Stimulated activated naive CD8-positive, alpha-beta T cell treated with anti-CD3 and anti-CD28 coated beads, Interleukin-15, Interleukin-2, amounts not matched to agents 100 U/mL and 50 U/mL, for 24 hours (primary cell): ENCODE results near the gene MAPKAP1.

Source experiments
- ATAC-seq: fragments of 150-1000 bp; cut with Tn5 transposase; one replicate; pipeline ENCODE4 v1.10.0; 2021
- DNase-seq: peaks from one replicate; pipeline ENCODE4 v3.0.0; 2021

Gene MAPKAP1

GRCh38 chr9:125674981-125675973 lies 31.7 kb downstream of the MAPKAP1 start:
- no peak for DNase-seq
- no peak for ATAC-seq

- DNase-seq: no peak
- no peak for ATAC-seq
Observed at GRCh38 chr9:125672876-125673275, 34.1 kb downstream of the MAPKAP1 start.

GRCh38 chr9:125663127-125663526 lies 43.9 kb downstream of the MAPKAP1 start:
- DNase-seq (no peak), ATAC-seq (peak; percentile 77)

- no peak for DNase-seq
- ATAC-seq: no peak
Observed at GRCh38 chr9:125660557-125660956, 46.5 kb downstream of the MAPKAP1 start.

GRCh38 chr9:125659954-125660353 lies 47.1 kb downstream of the MAPKAP1 start:
- DNase-seq: peak; percentile 25
- peak; percentile 83 for ATAC-seq

DNA sequence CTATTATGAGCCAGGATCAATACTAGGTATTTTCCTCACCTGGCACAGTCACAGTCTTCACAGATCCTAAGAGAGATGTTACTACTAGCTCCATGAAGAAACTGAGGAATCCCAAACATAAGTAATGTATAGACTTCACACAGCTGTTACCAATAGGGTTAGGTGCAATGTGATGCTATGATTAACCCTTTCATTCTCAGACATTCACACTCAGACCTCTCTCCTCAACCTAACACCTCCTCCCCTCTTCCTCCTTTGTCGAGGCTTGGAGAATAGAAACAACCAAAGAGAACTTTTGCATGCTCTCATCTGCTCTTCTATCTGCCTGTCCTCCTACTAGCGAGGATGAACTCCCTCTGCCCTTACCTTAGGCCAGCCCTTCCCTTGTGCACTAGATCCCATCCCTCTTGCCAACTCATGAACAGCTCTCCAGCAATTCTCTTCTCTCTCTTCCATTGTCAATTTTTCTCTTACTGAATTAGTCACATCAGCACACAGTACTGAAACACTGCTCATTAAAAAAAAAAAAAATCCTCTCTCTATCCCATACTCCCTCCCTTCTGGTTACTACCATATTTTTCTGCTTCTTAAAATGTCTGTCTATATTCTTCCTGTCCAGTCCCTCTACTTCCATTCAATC lies 47.7 kb downstream of the MAPKAP1 start:
- no peak for DNase-seq
- ATAC-seq: no peak

GRCh38 chr9:125656560-125656959 lies 50.4 kb downstream of the MAPKAP1 start:
- no peak for DNase-seq
- ATAC-seq: no peak

- ATAC-seq (no peak), DNase-seq (no peak)
Observed at GRCh38 chr9:125655691-125656410, 51.2 kb downstream of the MAPKAP1 start.

DNA sequence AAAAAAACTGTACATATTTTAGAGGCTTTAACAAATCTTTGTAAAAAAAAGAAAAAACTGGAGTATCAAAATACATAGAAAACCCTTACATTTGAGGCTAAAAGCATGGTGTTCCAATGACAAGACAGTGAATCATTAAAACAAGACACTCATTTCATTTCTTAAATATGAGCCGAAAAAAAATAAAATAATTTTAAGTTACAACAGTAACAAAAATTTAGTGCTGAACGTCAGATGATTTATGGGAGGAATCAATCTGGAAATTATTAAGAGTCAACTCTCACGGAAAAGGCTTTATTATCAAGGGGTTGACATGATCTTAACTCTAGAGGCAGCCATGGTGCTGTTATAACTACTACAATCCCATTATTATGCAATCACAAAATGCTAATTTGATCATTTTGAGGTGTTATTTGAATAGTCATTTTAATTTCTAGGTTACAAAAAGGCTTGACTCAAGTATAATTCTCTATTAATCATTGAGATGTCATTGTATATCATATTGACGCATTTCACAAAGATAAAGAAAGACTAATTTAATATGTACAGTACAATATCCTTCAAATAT lies 51.9 kb downstream of the MAPKAP1 start:
- DNase-seq: no peak

GRCh38 chr9:125654121-125654520 lies 52.9 kb downstream of the MAPKAP1 start:
- no peak for DNase-seq
- ATAC-seq: no peak

More for the DNA sequence above, 51.9 kb downstream of the MAPKAP1 start:
- ATAC-seq: no peak

DNA sequence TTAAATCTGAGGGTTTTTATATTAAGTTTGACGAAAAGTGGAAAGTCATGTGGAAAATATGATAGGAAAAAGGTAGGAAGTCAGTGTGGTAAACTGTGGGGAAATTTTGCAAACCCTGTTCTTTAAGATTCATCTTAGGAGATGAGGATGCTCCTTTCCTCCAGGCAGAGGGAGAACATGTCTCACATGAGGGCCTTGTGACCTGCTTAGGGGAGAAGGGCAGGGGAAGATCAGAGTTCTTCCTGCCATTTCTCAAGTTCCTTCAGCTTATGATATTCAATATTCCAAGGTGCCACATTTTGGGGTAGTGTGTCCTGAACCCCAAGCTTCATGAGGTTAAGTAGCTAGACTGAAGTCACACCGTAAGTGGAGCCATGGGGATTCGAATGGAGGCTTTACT lies 53.7 kb downstream of the MAPKAP1 start:
- DNase-seq (no peak), ATAC-seq (no peak)

GRCh38 chr9:125652759-125653158 lies 54.2 kb downstream of the MAPKAP1 start:
- ATAC-seq (no peak), DNase-seq (no peak)

- DNase-seq: no peak
- ATAC-seq: no peak
Observed at GRCh38 chr9:125652233-125652594, 54.8 kb downstream of the MAPKAP1 start.

GRCh38 chr9:125651576-125652232 lies 55.3 kb downstream of the MAPKAP1 start:
- no peak for ATAC-seq
- no peak for DNase-seq

DNA sequence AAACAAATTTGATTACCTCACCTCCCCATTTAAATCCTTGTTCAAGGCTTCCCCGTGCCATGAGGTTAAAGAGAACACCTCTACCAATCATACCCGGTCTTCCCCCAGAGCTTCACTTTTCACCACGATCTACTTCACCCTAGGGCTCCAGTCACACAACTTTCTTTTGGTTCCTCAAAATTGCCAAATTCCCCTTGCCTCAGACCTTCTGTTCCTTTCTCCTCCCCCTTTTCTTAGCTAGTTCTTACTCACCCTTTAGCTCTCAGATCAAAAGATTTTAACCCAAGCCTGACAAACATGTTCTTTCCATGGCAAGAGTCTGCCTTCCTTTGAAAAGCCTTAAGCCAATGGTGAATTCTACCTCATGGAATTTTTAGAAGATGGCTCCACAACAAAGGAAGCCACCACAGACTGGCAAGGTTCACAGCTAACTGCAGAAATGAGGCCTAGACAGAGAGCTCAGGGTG lies 56.7 kb downstream of the MAPKAP1 start:
- DNase-seq (peak; percentile 22), ATAC-seq (peak; percentile 83)

GRCh38 chr9:125649826-125650225 lies 57.2 kb downstream of the MAPKAP1 start:
- DNase-seq (no peak), ATAC-seq (no peak)

DNA sequence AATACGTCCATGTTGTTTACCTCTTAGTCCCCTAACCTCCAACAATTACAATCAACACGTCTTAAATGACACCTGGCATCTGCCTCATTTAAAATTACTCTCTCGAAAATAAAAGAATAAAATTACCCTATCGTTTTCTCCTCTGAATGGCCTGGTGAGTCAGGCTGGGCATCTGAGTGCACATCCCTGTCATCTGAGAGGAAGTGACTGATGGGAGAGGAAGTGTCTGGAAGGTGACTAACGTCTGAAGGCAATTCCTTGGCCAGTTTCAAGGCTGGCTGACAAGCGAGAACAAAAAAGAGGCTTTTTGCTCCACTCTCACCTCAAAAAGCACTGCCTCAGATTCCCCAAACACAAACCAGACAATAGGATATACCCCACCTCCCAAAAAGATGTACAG lies 57.7 kb downstream of the MAPKAP1 start:
- DNase-seq (peak; percentile 43), ATAC-seq (peak; percentile 56)

GRCh38 chr9:125648294-125648693 lies 58.7 kb downstream of the MAPKAP1 start:
- no peak for ATAC-seq
- DNase-seq: no peak

DNA sequence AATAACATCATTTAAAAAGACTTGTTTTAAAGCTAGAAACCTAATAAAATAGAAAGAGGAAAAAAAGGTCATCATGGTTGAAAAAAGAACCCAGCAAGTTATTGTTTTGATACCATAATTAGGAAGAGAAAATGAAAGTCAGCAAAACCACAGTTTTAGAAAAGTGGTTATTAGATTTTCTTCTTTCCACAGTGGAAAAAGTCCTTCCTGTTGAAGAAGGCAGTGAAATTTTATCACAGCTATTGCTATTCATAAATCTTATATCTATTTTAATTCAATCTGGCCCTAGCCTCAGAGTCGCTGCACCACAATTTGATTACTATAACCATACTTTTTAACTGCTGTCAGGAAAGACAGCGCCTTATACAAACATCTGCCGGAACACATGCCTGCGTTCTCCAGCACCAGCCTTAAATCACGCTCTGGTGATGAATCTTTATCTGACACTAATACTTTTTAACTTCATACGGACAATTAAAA lies 60.3 kb downstream of the MAPKAP1 start:
- no peak for DNase-seq
- ATAC-seq: no peak

DNA sequence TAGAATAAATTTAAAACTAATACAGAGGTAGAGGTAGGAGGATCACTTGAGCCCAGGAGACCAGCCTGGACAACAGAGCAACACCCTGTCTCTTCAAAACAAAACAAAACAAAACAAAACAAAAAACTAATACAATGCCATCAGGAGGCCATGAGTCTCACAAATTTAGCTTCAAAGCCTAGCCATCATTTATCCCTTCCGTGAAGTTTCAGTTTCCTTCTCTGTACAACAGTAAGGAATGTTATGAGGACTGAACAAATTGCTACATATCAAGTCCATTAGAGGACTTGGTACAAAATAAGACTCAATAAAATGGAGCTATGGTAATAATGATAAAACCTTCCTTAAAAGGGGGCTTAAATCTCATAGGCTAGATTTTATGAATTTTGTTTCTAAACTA lies 60.8 kb downstream of the MAPKAP1 start:
- ATAC-seq (no peak), DNase-seq (no peak)

GRCh38 chr9:125644819-125645507 lies 62.0 kb downstream of the MAPKAP1 start:
- ATAC-seq (peak; percentile 41), DNase-seq (no peak)
